Measurements from ENCODE around the gene CTDNEP1.

The CTDNEP1 gene

DNA sequence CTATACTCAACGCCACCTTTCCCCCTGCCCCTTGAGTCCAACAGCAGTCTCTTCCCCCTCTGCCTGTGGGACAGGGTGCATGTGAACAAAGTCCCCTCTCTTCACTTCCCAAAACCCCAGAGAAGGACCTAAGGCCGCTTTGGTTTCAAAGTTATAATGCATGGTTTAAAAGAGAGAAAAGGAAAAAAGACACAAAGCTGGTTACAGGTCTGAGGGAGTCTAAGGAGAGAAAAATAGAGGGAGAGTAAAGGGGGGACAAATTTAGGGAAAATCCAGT lies 8.1 kb downstream of the CTDNEP1 start:
- Histone ChIP-seq H3K36me3 (ENCODE audit: control insufficient read depth, insufficient read depth, low read length) (peaks cover 42% of the 10 kb centered on the region), H3K9ac (ENCODE audit: low read depth, low read length) (no peak overlapping the region; the same call in 1 of the 2 replicates), H3K9me3 (ENCODE audit: control insufficient read depth, insufficient read depth, low read length) (no peaks in the 10 kb centered on the region), H3K4me1 (ENCODE audit: control insufficient read depth, insufficient read depth, low read length) (peaks cover 9% of the 10 kb centered on the region), H3K4me3 (ENCODE audit: low read depth, low read length) (peak overlapping the region; percentile 69), H3K27ac (ENCODE audit: low read depth, low read length) (peak overlapping the region; percentile 69), H3K27me3 (ENCODE audit: control insufficient read depth, insufficient read depth, low read length) (no peaks in the 10 kb centered on the region)

DNA sequence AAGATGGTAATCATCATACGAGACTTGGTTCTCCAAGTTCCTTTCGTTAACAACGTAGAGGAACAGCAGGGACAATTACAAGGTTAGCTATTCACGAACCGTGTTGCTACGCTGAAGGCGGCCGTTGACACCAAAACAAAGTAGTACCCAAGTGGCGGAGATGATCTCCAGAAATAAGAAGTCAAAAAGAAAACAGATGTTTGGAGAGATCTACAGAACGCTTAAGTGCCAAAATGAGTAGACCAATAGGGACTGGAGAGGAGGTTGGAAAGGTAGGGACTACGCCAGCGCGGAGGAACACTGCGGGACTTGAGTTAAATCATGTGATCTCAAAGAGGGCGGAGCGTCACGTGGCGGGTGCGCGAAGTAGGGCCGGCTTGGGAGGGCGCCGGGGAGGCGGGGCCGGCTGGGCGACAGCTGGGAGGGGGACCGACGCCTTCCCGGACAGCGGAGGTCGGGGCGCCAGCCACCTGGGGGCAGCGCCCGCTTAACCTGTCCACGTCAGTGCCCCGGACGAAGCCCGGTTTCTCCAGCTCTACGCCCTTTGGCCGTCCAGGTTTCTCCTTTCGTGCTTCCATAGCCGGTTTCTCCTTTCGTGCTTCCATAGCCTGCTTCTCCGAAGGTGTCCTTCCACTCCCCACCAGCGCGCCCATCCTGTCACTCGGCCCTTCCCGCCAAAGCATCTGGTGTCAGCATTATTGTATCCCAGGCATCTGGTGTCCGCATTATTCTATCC lies 8.6 kb downstream of the CTDNEP1 start:
- peak overlapping the region; percentile 88 for H3K27ac ChIP-seq (ENCODE audit: low read depth, low read length)
- H3K4me1 ChIP-seq (ENCODE audit: control insufficient read depth, insufficient read depth, low read length): peaks cover 9% of the 10 kb centered on the region
- peak overlapping the region; percentile 68 for H3K9ac ChIP-seq (ENCODE audit: low read depth, low read length)
- H3K36me3 ChIP-seq (ENCODE audit: control insufficient read depth, insufficient read depth, low read length): peaks cover 42% of the 10 kb centered on the region
- H3K4me3 ChIP-seq (ENCODE audit: low read depth, low read length): peak overlapping the region; percentile 69
- no peaks in the 10 kb centered on the region for H3K27me3 ChIP-seq (ENCODE audit: control insufficient read depth, insufficient read depth, low read length)
- no peaks in the 10 kb centered on the region for H3K9me3 ChIP-seq (ENCODE audit: control insufficient read depth, insufficient read depth, low read length)

- Histone ChIP-seq H3K27ac (ENCODE audit: low read depth, low read length) (peak within 1 kb of the TSS; percentile 88), H3K27me3 (ENCODE audit: control insufficient read depth, insufficient read depth, low read length) (no peaks in the 10 kb centered on the region), H3K4me1 (ENCODE audit: control insufficient read depth, insufficient read depth, low read length) (peaks cover 14% of the 10 kb centered on the region), H3K9me3 (ENCODE audit: control insufficient read depth, insufficient read depth, low read length) (no peaks in the 10 kb centered on the region), H3K9ac (ENCODE audit: low read depth, low read length) (peak within 1 kb of the TSS; percentile 78), H3K36me3 (ENCODE audit: control insufficient read depth, insufficient read depth, low read length) (peaks cover 43% of the 10 kb centered on the region), H3K4me3 (ENCODE audit: low read depth, low read length) (peak within 1 kb of the TSS; percentile 69)
These were observed 9.5 kb downstream of the CTDNEP1 start, which contains the start of gene GABARAP for GRCh38 chr17:7241783-7242716. Gene GABARAP, minus strand, starts transcription at chr17:7242449. Its CDS starts 119 bp downstream, at chr17:7242330.

- Histone ChIP-seq H3K27me3 (ENCODE audit: control insufficient read depth, insufficient read depth, low read length) (no peaks in the 10 kb centered on the region), H3K4me1 (ENCODE audit: control insufficient read depth, insufficient read depth, low read length) (peaks cover 14% of the 10 kb centered on the region), H3K36me3 (ENCODE audit: control insufficient read depth, insufficient read depth, low read length) (peaks cover 43% of the 10 kb centered on the region), H3K9me3 (ENCODE audit: control insufficient read depth, insufficient read depth, low read length) (no peaks in the 10 kb centered on the region), H3K4me3 (ENCODE audit: low read depth, low read length) (peak overlapping the region; percentile 69), H3K9ac (ENCODE audit: low read depth, low read length) (peak overlapping the region; percentile 78), H3K27ac (ENCODE audit: low read depth, low read length) (peak overlapping the region; percentile 88)
These were observed 10.3 kb downstream of the CTDNEP1 start for GRCh38 chr17:7241090-7241733.

DNA sequence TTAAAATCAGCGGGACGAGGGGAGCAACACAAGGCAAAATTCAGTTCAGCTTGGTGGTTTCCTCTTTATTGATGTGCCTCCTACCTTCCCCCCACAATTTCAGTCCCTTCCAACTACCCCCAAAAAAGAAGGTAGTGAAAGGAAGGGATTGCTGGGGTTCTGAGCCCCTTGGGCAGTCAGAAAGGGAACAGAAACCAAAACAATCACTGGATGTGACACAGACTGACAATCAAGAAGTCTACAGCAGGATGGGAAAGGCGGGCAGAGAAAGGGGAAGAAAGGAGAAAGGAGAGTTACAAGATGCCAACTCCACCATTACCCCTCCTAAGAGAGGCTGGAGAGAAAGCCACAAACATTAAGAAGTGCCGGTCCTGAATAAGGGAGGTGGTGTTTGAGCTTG lies 11.2 kb downstream of the CTDNEP1 start:
- no peak overlapping the region for H3K27ac ChIP-seq (ENCODE audit: low read depth, low read length)
- H3K9ac ChIP-seq (ENCODE audit: low read depth, low read length): no peak overlapping the region
- no peaks in the 10 kb centered on the region for H3K27me3 ChIP-seq (ENCODE audit: control insufficient read depth, insufficient read depth, low read length)
- H3K9me3 ChIP-seq (ENCODE audit: control insufficient read depth, insufficient read depth, low read length): no peaks in the 10 kb centered on the region
- H3K36me3 ChIP-seq (ENCODE audit: control insufficient read depth, insufficient read depth, low read length): peaks cover 45% of the 10 kb centered on the region
- peak overlapping the region; percentile 69; the same call in 1 of the 2 replicates for H3K4me3 ChIP-seq (ENCODE audit: low read depth, low read length)
- peaks cover 14% of the 10 kb centered on the region for H3K4me1 ChIP-seq (ENCODE audit: control insufficient read depth, insufficient read depth, low read length)

DNA sequence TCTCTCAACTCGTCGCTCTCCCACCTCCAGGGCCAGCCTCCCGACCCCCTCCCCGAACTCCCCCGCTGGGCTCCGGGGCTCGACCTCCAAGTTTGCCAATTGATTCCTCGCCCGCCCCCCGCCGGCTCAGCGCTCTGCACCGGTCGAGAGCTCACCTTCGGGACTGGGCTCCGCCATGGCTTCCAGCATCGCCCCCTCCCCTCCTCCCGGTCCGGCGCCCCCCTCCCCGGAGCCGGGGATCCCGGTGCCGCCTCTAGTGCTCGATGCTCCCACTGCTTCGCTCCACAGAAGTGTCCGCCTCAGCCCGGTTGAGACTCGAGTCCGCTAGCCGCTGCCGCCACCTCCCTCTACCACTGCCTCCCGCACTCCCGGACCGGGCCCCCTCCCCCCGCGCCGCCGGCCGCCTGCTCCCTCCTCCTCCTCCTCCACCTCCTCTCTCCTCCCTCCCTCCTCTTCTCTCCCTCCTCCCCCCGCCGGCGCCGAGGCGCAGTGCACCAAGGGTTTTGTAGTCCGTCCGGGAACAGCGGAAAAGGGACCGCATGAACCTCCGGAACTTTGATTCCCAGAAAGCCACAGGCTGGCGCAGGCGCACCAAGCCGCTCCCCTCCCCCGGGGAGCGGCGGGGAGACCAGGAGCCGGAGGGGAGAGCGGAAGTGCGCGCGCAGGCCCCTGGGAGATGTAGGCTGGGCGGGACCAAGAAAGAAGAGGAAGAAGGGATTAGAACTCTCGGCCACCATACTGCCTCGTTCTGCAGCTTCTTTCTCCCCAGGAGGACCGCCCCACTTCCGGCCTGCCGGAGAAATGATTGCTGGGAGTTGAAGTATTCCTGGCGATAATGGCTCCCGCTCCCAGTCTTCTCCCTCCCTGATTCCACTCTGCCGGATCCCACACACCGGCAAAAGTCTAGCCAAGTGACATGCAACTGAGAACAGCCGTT lies 12.2 kb downstream of the CTDNEP1 start, which contains the start of gene PHF23:
Gene PHF23, minus strand, starts transcription at position 367 of the 937 bp plus-strand sequence. Its CDS starts 178 bp downstream, at position 189.
- peak within 1 kb of the TSS; percentile 88 for H3K4me3 ChIP-seq (ENCODE audit: low read depth, low read length)
- no peaks in the 10 kb centered on the region for H3K9me3 ChIP-seq (ENCODE audit: control insufficient read depth, insufficient read depth, low read length)
- peaks cover 46% of the 10 kb centered on the region for H3K36me3 ChIP-seq (ENCODE audit: control insufficient read depth, insufficient read depth, low read length)
- H3K27ac ChIP-seq (ENCODE audit: low read depth, low read length): peak within 1 kb of the TSS; percentile 92
- no peaks in the 10 kb centered on the region for H3K27me3 ChIP-seq (ENCODE audit: control insufficient read depth, insufficient read depth, low read length)
- peak within 1 kb of the TSS; percentile 82 for H3K9ac ChIP-seq (ENCODE audit: low read depth, low read length)
- H3K4me1 ChIP-seq (ENCODE audit: control insufficient read depth, insufficient read depth, low read length): peaks cover 14% of the 10 kb centered on the region

- Histone ChIP-seq H3K9me3 (ENCODE audit: control insufficient read depth, insufficient read depth, low read length) (no peaks in the 10 kb centered on the region), H3K36me3 (ENCODE audit: control insufficient read depth, insufficient read depth, low read length) (peaks cover 38% of the 10 kb centered on the region), H3K27me3 (ENCODE audit: control insufficient read depth, insufficient read depth, low read length) (no peaks in the 10 kb centered on the region), H3K27ac (ENCODE audit: low read depth, low read length) (peak overlapping the region; percentile 92), H3K4me3 (ENCODE audit: low read depth, low read length) (peak overlapping the region; percentile 88), H3K9ac (ENCODE audit: low read depth, low read length) (peak overlapping the region; percentile 82), H3K4me1 (ENCODE audit: control insufficient read depth, insufficient read depth, low read length) (peaks cover 14% of the 10 kb centered on the region)
These were observed 13.0 kb downstream of the CTDNEP1 start for GRCh38 chr17:7238420-7239090.

GRCh38 chr17:7237761-7238419 lies 13.6 kb downstream of the CTDNEP1 start:
- no peaks in the 10 kb centered on the region for H3K9me3 ChIP-seq (ENCODE audit: control insufficient read depth, insufficient read depth, low read length)
- peaks cover 11% of the 10 kb centered on the region for H3K4me1 ChIP-seq (ENCODE audit: control insufficient read depth, insufficient read depth, low read length)
- H3K27ac ChIP-seq (ENCODE audit: low read depth, low read length): peak overlapping the region; percentile 92
- H3K36me3 ChIP-seq (ENCODE audit: control insufficient read depth, insufficient read depth, low read length): peaks cover 38% of the 10 kb centered on the region
- H3K27me3 ChIP-seq (ENCODE audit: control insufficient read depth, insufficient read depth, low read length): no peaks in the 10 kb centered on the region
- H3K9ac ChIP-seq (ENCODE audit: low read depth, low read length): peak overlapping the region; percentile 71; the same call in 1 of the 2 replicates
- peak overlapping the region; percentile 88 for H3K4me3 ChIP-seq (ENCODE audit: low read depth, low read length)

- peaks cover 14% of the 10 kb centered on the region for H3K4me1 ChIP-seq (ENCODE audit: control insufficient read depth, insufficient read depth, low read length)
- H3K9me3 ChIP-seq (ENCODE audit: control insufficient read depth, insufficient read depth, low read length): no peaks in the 10 kb centered on the region
- no peak overlapping the region for H3K9ac ChIP-seq (ENCODE audit: low read depth, low read length)
- peak overlapping the region; percentile 70 for H3K4me3 ChIP-seq (ENCODE audit: low read depth, low read length)
- H3K36me3 ChIP-seq (ENCODE audit: control insufficient read depth, insufficient read depth, low read length): peaks cover 38% of the 10 kb centered on the region
- no peaks in the 10 kb centered on the region for H3K27me3 ChIP-seq (ENCODE audit: control insufficient read depth, insufficient read depth, low read length)
- H3K27ac ChIP-seq (ENCODE audit: low read depth, low read length): peak overlapping the region; percentile 92
These were observed 14.2 kb downstream of the CTDNEP1 start for GRCh38 chr17:7237266-7237760.

Measured in HUES48 (cell line).